Measurements from ENCODE around the gene TNXB. TPM values are rescaled to one million over a fixed set of nuclear protein-coding genes. Genes with fewer than 3 reads are reported as not detected.
"Not testable (repeated sequence)": the region's sequence is repeated elsewhere in the genome, so short reads cannot be mapped to it uniquely, and the experiment has no call there.

TNXB gene
- total and polyA plus RNA-seq, 5 donors from 2014 or later: 0.15 to 11.2 (median 0.46) TPM; not detected in 2

GRCh38 chr6:32040299-32041049, 68.7 kb downstream of the TNXB start:
- ATAC-seq (ENCODE audit: low read depth in 2 of 2); H3K27ac ChIP-seq (ENCODE audit: insufficient read depth, low read length, poor library complexity, severe bottlenecking); H3K27me3 Mint-ChIP-seq; H3K9me3 Mint-ChIP-seq; DNase-seq; H3K4me1 Mint-ChIP-seq; H3K36me3 Mint-ChIP-seq; H3K27ac Mint-ChIP-seq; H3K36me3 ChIP-seq (ENCODE audit: control insufficient read depth, insufficient read depth, low read length); H3K9me3 ChIP-seq (ENCODE audit: control insufficient read depth in 2 of 2, low read length in 2 of 2); H3K4me1 ChIP-seq (ENCODE audit: control insufficient read depth, insufficient read depth, low read length, poor library complexity, severe bottlenecking); H3K4me3 ChIP-seq (ENCODE audit: low read depth, low read length); H3K27me3 ChIP-seq (ENCODE audit: control insufficient read depth, insufficient read depth, low read length); H3K4me3 Mint-ChIP-seq: not testable (repeated sequence)

GRCh38 chr6:32039321-32040274, 69.5 kb downstream of the TNXB start:
- H3K9me3 ChIP-seq (ENCODE audit: control insufficient read depth in 2 of 2, low read length in 2 of 2); H3K9me3 Mint-ChIP-seq; H3K4me3 Mint-ChIP-seq; H3K27ac Mint-ChIP-seq; H3K4me1 ChIP-seq (ENCODE audit: control insufficient read depth, insufficient read depth, low read length, poor library complexity, severe bottlenecking); H3K27me3 Mint-ChIP-seq; H3K27ac ChIP-seq (ENCODE audit: insufficient read depth, low read length, poor library complexity, severe bottlenecking); H3K36me3 Mint-ChIP-seq; ATAC-seq (ENCODE audit: low read depth in 2 of 2); H3K4me1 Mint-ChIP-seq; H3K36me3 ChIP-seq (ENCODE audit: control insufficient read depth, insufficient read depth, low read length); H3K27me3 ChIP-seq (ENCODE audit: control insufficient read depth, insufficient read depth, low read length); H3K4me3 ChIP-seq (ENCODE audit: low read depth, low read length); DNase-seq: not testable (repeated sequence)

- H3K4me1 Mint-ChIP-seq; H3K9me3 ChIP-seq (ENCODE audit: control insufficient read depth in 2 of 2, low read length in 2 of 2); DNase-seq; H3K36me3 ChIP-seq (ENCODE audit: control insufficient read depth, insufficient read depth, low read length); H3K4me3 ChIP-seq (ENCODE audit: low read depth, low read length); H3K27me3 ChIP-seq (ENCODE audit: control insufficient read depth, insufficient read depth, low read length); ATAC-seq (ENCODE audit: low read depth in 2 of 2); H3K4me3 Mint-ChIP-seq; H3K27ac Mint-ChIP-seq; H3K27ac ChIP-seq (ENCODE audit: insufficient read depth, low read length, poor library complexity, severe bottlenecking); H3K4me1 ChIP-seq (ENCODE audit: control insufficient read depth, insufficient read depth, low read length, poor library complexity, severe bottlenecking); H3K36me3 Mint-ChIP-seq; H3K9me3 Mint-ChIP-seq; H3K27me3 Mint-ChIP-seq: not testable (repeated sequence)
Observed at GRCh38 chr6:32038878-32039277, 70.3 kb downstream of the TNXB start.

GRCh38 chr6:32037598-32038524, 71.3 kb downstream of the TNXB start, which contains the start of gene CYP21A2:
Gene CYP21A2, plus strand, starts transcription at chr6:32038415. Its CDS starts 8 bp downstream, at chr6:32038423.
- not testable (repeated sequence) for H3K4me1 Mint-ChIP-seq; H3K27me3 ChIP-seq (ENCODE audit: control insufficient read depth, insufficient read depth, low read length); H3K36me3 Mint-ChIP-seq; H3K4me3 ChIP-seq (ENCODE audit: low read depth, low read length); H3K4me1 ChIP-seq (ENCODE audit: control insufficient read depth, insufficient read depth, low read length, poor library complexity, severe bottlenecking); H3K27ac ChIP-seq (ENCODE audit: insufficient read depth, low read length, poor library complexity, severe bottlenecking); DNase-seq; H3K9me3 ChIP-seq (ENCODE audit: control insufficient read depth in 2 of 2, low read length in 2 of 2); H3K36me3 ChIP-seq (ENCODE audit: control insufficient read depth, insufficient read depth, low read length); H3K9me3 Mint-ChIP-seq; H3K27me3 Mint-ChIP-seq
- peak; percentile 70 to 82 for ATAC-seq (ENCODE audit: low read depth in 2 of 2)
- peak within 1 kb of the TSS; percentile 82 to 93 (median 91) for H3K27ac Mint-ChIP-seq
- peak within 1 kb of the TSS in 1 of 4 donors; percentile 52 for H3K4me3 Mint-ChIP-seq

GRCh38 chr6:32037136-32037535, 72.0 kb downstream of the TNXB start:
- H3K27me3 Mint-ChIP-seq; H3K27me3 ChIP-seq (ENCODE audit: control insufficient read depth, insufficient read depth, low read length); H3K27ac ChIP-seq (ENCODE audit: insufficient read depth, low read length, poor library complexity, severe bottlenecking); H3K9me3 Mint-ChIP-seq; H3K4me1 Mint-ChIP-seq; DNase-seq; H3K36me3 Mint-ChIP-seq; H3K36me3 ChIP-seq (ENCODE audit: control insufficient read depth, insufficient read depth, low read length); H3K4me3 Mint-ChIP-seq; ATAC-seq (ENCODE audit: low read depth in 2 of 2); H3K9me3 ChIP-seq (ENCODE audit: control insufficient read depth in 2 of 2, low read length in 2 of 2); H3K4me3 ChIP-seq (ENCODE audit: low read depth, low read length); H3K4me1 ChIP-seq (ENCODE audit: control insufficient read depth, insufficient read depth, low read length, poor library complexity, severe bottlenecking): not testable (repeated sequence)
- H3K27ac Mint-ChIP-seq: peak overlapping the region in 1 of 3 donors; percentile 82

- not testable (repeated sequence) for H3K36me3 ChIP-seq (ENCODE audit: control insufficient read depth, insufficient read depth, low read length); H3K9me3 Mint-ChIP-seq; H3K27me3 Mint-ChIP-seq; H3K27ac ChIP-seq (ENCODE audit: insufficient read depth, low read length, poor library complexity, severe bottlenecking); H3K4me3 Mint-ChIP-seq; H3K27me3 ChIP-seq (ENCODE audit: control insufficient read depth, insufficient read depth, low read length); H3K4me1 Mint-ChIP-seq; ATAC-seq (ENCODE audit: low read depth in 2 of 2); H3K36me3 Mint-ChIP-seq; DNase-seq; H3K4me3 ChIP-seq (ENCODE audit: low read depth, low read length); H3K27ac Mint-ChIP-seq; H3K4me1 ChIP-seq (ENCODE audit: control insufficient read depth, insufficient read depth, low read length, poor library complexity, severe bottlenecking); H3K9me3 ChIP-seq (ENCODE audit: control insufficient read depth in 2 of 2, low read length in 2 of 2)
Observed at GRCh38 chr6:32035283-32036013, 73.7 kb downstream of the TNXB start.

- H3K4me1 Mint-ChIP-seq; H3K36me3 Mint-ChIP-seq; ATAC-seq (ENCODE audit: low read depth in 2 of 2); H3K4me1 ChIP-seq (ENCODE audit: control insufficient read depth, insufficient read depth, low read length, poor library complexity, severe bottlenecking); H3K4me3 Mint-ChIP-seq; H3K36me3 ChIP-seq (ENCODE audit: control insufficient read depth, insufficient read depth, low read length); H3K27me3 Mint-ChIP-seq; H3K9me3 Mint-ChIP-seq; DNase-seq; H3K27ac Mint-ChIP-seq; H3K4me3 ChIP-seq (ENCODE audit: low read depth, low read length); H3K27ac ChIP-seq (ENCODE audit: insufficient read depth, low read length, poor library complexity, severe bottlenecking); H3K27me3 ChIP-seq (ENCODE audit: control insufficient read depth, insufficient read depth, low read length); H3K9me3 ChIP-seq (ENCODE audit: control insufficient read depth in 2 of 2, low read length in 2 of 2): not testable (repeated sequence)
Observed at GRCh38 chr6:32029553-32029952, 79.6 kb downstream of the TNXB start.
